GM21619 (cell line): Measurements from ENCODE around the gene PDE4B.
"Not testable (repeated sequence)": the region's sequence is repeated elsewhere in the genome, so short reads cannot be mapped to it uniquely, and the experiment has no call there.

Source experiments
- ATAC-seq: cut with Tn5 transposase; IDR thresholded peaks from one replicate; pipeline ENCODE4 v1.9.1; 2021; ENCODE audit not compliant: unreplicated experiment

Gene PDE4B

DNA sequence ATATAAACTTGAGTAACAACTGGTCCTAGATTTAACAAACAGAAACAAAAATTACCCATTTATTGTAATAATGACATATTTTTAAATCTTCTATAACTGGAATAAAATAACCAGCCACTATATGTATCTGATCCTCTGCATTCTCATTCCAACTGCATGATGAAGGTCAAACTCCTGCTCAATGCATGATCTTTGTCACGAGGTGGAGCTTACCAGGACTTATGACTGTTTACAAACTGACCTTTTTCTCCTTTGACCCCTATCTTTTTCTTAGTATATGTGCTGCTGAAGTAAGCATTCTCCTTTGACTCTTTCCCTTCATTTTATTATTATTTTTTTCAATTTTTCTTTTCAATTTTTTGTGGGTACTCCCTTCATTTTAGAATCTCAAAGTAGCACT lies 252.2 kb downstream of the PDE4B start:
- ATAC-seq: no peak

DNA sequence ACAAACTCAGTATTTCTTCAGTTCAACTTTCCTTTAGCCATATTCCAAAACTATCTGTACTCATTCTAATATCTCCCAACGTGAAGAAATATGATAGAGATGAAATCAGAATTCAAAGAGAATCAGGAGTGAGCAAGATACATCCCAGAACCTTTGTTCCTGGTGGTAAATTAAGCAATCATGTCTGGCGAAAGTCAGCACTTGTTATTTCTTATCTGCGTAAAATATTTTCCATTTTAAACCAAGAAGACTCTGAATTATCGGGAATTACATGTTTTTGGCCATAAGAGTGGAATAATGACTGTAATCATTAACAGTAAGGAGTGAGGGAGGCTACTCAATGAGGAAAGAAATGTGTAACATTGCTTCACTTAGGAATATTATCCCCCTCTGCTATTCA lies 253.7 kb downstream of the PDE4B start:
- no peak for ATAC-seq

DNA sequence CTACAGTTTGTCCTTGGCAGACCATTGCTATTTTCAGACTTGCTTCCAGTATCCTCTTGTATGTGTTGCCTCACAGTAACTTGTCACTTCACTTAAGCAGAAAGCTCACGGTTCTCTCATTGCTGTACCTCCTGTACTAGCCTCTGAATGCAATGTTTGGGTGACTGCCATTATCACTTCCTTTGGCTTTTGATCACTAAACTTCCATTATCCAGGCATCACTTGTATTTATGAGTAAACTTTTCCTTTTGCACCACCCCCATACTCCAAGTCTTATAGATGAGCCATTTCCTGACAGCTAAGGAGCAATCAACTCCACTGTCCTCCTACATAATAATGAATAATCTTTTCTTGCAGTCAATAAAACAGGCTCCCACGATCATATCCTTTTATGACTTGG lies 255.3 kb downstream of the PDE4B start:
- no peak for ATAC-seq

DNA sequence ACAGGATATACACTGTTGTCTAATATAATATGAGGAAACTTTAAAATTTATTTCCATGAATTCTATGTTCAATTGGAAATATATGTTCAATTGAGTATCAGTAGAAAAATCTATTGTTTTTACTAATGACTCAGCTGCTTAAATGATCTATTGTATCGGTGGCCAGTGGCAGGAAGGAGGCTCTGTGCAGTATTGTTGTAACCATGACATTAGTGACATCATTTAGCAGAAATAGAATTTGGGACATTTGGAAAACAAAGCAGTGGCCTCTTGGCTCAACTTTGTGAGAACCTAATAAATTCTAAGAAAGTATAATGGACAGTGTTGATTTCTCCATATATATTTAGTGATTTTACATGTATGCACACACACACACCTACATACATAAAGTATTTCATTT lies 257.4 kb downstream of the PDE4B start:
- ATAC-seq: no peak

DNA sequence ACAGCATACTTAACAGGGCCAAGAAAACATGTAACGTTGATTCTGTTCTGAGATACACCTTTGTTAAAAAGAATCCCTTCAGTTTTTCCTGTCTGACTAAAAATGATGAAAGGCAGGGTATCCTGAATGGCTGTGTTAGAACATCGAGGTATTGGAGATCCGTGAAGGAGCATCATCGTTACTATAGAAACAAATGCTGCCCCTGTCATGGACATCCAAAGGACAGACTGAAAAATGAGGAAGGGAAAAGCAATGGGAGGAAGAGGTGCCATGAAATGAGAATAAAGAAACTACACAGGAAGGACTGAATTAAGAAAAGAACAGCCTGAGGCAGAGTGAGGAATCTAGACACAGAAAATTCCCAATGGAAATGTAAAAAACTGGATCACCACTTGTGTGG lies 257.9 kb downstream of the PDE4B start:
- ATAC-seq: no peak

DNA sequence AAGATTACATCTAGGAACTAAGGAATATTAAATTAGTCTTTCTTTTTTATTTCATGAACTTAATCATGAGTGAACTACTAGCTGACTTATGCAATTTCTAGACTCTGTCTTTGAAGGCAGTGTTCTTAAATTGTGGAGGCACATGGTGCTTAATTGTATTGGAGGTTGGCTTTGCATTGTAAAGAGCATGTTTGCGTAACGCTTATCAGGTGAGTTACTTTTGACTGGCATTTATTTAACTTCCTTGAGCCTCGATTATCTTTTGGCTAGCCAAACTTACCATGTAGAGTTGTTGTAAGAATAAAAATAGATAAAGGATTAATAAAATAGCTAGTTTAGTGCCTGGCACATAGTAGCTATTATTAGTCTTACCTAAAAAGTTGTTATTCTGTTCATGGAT lies 262.4 kb downstream of the PDE4B start:
- no peak for ATAC-seq

DNA sequence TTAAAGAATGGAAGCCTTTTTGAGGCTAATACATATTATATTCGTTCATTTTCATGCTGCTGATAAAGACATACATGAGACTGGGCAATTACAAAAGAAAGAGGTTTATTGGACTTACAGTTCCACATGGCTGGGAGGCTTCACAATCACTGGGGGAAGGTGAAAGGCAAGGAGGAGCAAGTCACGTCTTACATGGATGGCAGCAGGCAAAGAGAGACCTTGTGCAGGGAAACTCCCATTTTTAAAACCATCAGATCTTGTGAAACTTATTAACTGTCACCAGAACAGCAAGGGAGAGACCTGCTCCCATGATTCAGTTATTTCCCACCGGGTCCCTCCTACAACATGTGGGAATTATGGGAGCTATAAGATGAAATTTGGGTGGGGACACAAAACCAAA lies 264.8 kb downstream of the PDE4B start:
- ATAC-seq: not testable (repeated sequence)

DNA sequence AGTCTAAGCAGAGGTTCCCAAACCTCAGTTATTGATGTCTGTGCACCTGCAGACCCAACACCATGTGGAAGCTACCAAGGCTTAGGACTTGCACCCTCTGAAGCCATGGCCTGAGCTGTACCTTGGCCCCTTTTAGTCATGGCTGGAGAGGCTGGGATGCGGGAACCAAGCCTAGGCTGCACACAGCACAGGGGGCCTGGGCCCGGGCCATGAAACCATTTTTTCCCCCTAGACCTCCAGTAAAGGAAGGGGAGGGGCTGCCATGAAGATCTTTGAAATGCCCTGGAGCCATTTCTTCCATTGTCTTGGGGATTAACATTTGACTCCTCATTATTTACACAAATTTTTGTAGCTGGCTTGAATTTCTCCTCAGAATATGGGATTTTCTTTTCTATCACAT lies 265.9 kb downstream of the PDE4B start:
- no peak for ATAC-seq

DNA sequence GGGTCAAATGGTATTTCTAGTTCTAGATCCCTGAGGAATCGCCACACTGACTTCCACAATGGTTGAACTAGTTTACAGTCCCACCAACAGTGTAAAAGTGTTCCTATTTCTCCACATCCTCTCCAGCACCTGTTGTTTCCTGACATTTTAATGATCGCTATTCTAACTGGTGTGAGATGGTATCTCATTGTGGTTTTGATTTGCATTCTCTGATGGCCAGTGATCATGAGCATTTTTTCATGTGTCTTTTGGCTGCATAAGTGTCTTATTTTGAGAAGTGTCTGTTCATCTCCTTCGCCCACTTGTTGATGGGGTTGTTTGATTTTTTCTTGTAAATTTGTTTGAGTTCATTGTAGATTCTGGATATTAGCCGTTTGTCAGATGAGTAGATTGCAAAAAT lies 274.5 kb downstream of the PDE4B start:
- not testable (repeated sequence) for ATAC-seq

DNA sequence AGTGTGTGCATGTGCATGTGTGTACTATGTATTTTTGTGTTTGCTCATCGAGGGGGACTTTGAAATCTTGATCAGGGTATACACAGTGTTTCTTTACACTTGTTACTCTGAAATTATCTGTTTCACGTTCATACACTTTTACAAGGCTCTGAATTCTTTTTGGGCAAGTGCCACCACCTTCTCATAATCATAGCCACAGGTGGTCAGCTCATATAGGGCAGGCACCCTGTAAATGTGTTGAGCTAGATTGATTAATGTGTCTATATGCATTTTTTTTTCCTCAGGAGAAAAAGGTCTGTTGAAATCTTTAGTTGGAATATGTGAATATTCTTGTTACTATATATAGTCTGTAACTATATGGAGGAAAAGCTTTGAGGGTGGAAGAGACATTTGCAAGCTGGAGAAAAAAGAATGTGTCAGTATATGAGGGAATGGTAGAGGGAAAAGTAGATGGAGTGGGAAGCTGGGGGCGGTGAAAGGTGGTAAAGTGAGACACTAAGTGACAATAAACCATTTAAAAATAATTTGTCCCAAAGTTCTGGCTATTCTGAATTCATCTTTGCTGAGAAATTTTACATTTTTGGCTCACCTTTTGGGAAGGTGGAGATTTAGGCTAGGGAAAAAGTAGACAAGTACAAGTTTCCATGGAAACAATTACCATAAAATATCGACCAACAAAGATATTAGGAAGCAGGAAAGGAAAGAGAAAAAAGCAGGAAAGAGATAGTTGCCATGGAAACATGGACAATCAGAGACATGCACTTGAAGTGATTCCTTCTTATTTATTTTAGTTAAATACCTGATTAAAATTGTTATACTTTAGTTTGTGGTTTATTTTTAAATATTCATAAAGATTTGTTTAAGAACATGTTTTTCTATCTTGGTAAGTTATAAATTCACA lies 277.5 kb downstream of the PDE4B start:
- no peak for ATAC-seq

DNA sequence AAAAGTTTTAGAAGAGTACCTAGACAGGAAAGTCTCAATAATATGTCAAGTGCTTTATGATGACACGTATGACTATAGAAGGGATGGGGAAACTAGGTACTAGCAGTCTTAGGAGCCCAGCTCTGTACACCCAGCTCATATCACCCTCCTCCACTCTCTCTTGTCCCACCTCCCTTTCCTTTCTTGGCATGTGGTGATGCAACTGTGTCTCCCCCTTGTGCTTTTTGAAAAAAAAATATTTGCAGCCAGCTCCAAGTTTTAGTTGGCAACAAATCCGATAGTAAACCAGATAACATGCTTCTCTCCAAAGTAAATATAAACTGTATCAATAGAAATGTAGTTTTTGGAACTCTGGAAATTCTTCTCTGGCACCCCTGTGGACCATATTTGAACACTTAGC lies 280.7 kb downstream of the PDE4B start:
- no peak for ATAC-seq

DNA sequence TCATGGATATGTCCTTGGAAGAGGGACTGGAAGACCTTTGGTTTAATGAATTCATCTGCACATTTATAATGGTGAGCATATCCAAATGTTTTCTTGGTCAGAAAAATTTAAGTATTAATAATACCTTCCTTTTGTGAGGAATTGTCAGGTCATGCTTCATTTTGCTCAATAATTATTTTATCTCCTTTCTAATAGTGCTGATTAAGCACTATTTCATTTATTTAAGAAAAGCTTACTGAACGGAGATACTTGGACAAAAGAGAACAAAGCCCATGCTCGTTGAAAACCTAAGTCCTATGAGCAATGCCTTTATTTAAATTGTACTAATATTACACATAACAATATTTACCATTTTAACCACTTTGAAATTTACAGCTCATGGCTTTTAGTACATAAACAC lies 281.5 kb downstream of the PDE4B start:
- no peak for ATAC-seq

DNA sequence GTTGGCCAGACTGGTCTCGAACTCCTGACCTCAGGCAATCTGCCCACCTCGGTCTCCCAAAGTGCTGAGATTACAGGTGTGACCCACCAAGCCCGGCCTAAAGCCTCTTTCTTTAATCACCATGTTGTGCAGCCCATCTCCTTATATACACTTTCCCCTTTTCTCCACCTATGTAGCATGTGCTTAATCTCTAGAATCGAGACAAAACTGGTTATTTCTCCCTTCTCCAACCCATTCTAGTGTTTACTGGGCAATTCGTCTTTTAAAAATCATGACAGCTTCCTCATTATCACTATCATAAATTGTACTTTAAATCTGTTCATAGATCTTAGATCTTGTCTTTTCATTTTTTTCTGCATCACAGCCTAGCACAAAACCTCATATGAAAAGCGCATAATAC lies 285.7 kb downstream of the PDE4B start:
- ATAC-seq: no peak

DNA sequence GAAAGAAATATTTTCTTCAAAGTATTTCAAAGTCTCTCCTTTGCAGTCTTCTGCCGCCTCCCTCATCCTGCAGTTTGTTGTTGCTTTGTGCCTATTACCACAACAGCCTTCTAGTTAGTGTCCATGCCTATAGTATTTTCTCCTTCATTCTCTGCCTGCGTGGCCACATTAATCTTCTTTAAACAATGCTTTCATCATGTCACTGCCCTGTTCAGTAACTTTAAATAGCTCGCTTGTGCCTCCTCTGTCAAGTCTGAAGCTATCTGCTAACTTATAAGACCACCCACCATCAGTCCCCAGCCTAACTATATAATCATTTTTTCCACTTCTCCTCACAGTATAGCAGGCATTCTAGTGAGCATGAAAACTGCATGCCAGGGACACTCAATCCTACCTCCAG lies 290.3 kb downstream of the PDE4B start:
- no peak for ATAC-seq

DNA sequence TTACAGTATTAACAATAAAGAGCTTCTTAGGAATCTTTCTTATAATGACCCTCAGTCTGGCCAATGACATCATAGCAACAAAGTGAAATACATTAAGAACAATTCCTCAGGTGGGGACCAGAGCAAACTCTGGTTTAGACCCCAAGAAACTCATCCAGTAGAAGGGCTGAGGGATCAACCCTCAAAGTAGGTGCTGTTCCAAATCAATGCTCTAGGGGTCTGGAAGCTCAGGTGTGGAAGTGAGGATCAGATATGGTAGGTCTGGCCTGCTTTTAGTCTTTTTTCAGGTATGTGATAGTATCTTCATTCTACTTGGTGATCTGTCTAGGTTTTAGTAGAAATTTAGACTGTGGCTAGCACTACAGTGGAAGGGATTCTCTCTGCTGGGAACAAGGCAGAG lies 291.7 kb downstream of the PDE4B start:
- no peak for ATAC-seq

DNA sequence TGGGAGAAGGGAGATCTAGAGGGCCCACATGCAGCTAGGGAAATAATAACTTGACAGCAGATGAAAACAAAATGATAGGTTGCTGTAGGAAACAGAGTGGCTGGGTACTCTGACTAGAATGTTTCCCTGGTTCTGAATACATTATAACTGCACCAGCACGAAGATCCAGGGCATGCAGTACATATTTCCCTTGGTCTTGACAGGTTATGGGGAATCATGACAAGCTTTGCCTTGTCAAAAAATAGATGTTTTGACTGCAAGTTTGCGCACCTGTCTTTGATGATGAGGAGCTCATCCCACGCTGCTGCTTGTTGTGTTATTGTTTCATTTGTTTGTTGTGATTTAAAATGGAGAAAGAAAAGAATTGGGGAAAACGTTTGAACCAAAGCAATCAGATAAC lies 292.9 kb downstream of the PDE4B start:
- no peak for ATAC-seq

DNA sequence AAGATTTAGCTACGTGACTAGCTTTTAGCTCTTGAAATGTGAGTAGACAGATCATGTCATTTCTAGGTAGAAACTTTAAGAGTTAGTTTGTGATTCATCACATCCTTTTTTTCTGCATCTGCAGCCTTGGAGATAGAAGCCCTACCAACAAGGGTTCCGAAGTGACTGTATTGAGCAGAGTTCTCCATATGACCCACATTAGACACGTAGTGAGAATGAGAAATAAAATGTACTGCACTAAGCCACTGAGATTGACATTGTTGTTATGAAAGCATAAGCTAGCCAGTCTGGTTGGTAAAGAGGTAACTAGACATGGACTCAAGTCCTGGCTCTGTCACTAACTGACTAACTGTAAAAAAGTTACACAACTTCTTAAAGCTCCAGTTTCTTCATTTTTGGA lies 296.1 kb downstream of the PDE4B start:
- ATAC-seq: no peak

DNA sequence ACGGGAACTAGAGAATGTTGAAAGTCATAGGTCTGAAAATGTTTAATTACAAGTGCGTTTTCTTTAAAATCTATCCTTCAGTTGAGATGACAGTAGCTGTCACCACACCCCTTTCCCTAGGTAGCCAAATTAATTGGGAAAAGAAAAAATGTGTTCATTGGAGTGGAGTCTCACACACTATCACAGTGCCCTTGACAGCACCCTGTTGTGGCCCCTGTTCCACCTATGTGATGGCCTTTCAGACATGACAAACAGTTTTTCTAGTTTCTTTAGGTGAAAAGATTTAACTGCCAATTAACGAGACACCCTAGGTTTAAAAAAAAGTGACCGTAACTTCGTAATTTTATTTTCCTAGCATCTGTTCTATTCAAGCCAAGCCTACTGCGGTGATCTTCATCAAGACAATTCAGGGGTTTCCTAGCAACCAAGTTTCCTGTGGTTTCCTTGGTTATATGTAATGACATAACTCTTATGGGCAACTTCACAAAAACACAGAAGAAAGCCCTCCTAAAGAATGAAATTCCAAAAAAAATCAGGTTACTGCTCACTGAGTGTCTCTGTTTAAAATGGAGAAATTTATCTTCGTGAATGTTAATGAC lies 298.3 kb downstream of the PDE4B start:
- no peak for ATAC-seq

DNA sequence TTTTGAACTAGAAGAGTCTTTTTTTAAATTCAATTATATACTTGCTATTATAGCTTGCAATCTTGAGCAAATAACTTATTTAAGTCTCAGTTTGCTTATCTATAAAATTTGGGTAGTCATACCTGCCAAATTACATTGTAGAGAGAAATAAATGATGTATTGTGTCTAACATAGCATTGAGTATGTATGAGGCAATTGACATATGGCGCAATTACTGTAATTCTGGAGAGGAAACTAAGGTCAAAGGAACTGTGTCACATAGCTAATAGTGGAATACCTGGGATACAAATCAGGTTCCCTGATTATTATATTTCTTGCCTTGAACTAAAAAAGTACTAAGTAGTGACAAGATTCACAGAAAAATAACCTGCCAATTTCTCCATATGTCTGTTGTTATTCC lies 302.5 kb downstream of the PDE4B start:
- ATAC-seq: no peak

DNA sequence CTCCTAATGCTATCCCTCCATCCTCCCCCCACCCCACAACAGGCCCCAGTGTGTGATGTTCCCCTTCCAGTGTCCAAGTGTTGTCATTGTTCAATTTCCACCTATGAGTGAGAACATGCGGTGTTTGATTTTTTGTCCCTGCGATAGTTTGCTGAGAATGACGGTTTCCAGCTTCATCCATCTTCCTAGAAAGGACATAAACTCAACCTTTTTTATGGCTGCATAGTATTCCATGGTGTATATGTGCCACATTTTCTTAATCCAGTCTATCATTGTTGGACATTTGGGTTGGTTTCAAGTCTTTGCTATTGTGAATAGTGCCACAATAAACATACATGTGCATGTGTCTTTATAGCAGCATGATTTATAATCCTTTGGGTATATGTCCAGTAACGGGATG lies 308.3 kb downstream of the PDE4B start:
- not testable (repeated sequence) for ATAC-seq

DNA sequence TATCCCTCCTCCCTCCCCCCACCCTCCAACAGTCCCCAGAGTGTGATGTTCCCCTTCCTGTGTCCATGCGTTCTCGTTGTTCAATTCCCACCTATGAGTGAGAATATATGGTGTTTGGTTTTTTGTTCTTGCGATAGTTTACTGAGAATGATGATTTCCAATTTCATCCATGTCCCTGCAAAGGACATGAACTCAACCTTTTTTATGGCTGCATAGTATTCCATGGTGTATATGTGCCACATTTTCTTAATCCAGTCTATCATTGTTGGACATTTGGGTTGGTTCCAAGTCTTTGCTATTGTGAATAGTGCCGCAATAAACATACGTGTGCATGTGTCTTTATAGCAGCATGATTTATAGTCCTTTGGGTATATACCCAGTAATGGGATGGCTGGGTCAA lies 311.4 kb downstream of the PDE4B start:
- ATAC-seq: not testable (repeated sequence)

DNA sequence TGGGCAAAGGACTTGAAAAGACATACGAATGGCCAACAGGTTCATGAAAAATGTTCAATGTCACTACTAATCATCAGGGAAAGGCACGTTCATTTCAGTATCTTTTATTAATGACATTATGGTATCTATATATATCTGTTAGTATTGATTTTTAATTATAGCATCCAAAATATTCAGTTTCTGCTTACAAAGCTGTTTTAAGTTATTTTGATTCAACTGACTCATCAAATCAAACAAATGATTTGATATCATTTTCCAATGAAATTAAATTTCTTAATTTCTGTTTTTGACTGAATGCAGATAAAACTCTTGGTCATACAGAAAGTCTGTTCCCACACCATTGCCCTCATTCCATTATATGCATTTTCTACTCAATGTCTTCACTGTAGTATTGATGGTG lies 315.9 kb downstream of the PDE4B start:
- no peak for ATAC-seq
